ENCODE measurements around the gene GSTK1.

GSTK1 gene

DNA sequence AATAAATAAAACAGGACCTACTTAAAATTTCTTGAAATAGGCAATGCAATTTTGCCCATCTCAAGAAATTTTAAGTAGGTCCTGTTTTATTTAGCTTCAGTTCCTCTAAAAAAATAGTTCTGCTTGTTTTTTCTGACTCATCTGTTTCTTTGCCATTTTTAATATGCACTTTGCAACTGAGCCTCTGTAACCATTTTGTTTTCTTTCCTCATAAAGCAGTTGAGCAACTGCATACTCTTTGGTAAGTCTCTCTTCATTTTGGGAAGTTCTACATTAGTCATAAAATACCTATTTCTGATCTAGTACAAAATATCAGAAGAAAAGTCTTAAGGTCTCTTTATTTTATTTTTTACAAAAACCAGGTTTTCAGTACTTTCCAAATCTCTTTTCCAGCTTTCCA lies 23.4 kb upstream of the GSTK1 start:
- no peak overlapping the region for H4K91ac ChIP-seq (ENCODE audit: low read depth, low read length)
- no peak overlapping the region for H3K14ac ChIP-seq (ENCODE audit: low read length)

DNA sequence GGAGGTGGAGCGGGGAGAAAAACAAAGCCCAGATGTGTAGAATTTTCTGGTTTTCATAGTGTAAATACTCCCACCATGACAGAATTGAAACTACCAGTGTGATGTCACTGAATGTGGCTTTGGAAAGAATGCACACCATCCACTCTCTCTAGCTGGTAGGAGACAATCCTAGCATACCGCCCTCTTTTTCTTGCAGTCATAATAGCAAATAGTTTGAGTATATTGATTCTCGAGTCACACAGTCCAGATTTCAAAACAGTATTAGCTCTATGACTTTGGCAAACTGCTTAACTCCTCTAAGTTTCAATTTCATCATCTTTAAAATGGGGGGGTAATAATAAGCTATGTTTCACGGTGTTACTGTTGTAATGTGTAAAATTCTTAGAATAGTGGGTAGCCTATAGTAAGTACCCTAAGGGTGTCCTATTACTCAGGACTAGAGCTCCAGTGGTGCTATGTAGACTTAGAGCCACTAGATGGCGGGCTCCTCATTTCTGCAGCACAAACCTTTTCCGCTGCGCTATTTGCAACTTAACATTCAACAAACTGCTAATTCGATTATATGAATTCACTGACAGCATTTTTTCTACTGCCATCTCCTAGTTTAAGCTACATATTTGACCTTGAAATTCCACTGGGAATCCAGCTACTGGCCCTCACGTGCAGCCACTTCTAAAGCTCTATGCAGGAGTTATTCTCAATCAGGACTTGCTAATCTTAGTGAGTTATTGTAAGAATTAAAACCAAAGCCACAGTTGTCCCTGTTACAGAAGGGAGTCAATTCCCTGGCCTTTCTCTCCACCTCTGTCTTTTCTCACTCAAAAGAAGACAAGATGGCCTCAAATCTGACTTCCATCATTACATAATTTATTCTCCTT lies 22.7 kb upstream of the GSTK1 start:
- peaks cover 2 to 3% of the 10 kb centered on the region in 2 experiments for H3K4me1 ChIP-seq (ENCODE audit: control insufficient read depth in 1 of 2, insufficient read depth in 2 of 2, low read length in 2 of 2)
- H3K27ac ChIP-seq (ENCODE audit: low read depth, low read length): peak overlapping the region; percentile 17
- H3K23ac ChIP-seq (ENCODE audit: low read length): no peak overlapping the region
- H4K8ac ChIP-seq (ENCODE audit: low read depth, low read length): no peak overlapping the region
- no peak overlapping the region for H2BK120ac ChIP-seq (ENCODE audit: insufficient read depth, low read length, poor library complexity)
- peak overlapping the region; percentile 29 for H3K4me2 ChIP-seq (ENCODE audit: low read length)
- no peak overlapping the region for H4K91ac ChIP-seq (ENCODE audit: low read depth, low read length)
- WGBS (ENCODE audit: extremely low coverage, insufficient coverage, insufficient read length): no CpG with 5 or more reads among the region's 9 CpGs
- no peaks in the 10 kb centered on the region for H3K27me3 ChIP-seq (ENCODE audit: insufficient read depth, low read length)
- H2BK5ac ChIP-seq (ENCODE audit: low read depth, low read length, poor library complexity): no peak overlapping the region
- H3K9ac ChIP-seq (ENCODE audit: low read length): no peak overlapping the region
- no peak overlapping the region for H2BK12ac ChIP-seq (ENCODE audit: low read length)
- no peak overlapping the region for H3K4me3 ChIP-seq (ENCODE audit: low read depth, low read length)
- DNase-seq: peak; percentile 87 to 97
- H3K36me3 ChIP-seq (ENCODE audit: control insufficient read depth in 1 of 2, insufficient read depth in 2 of 2, low read length in 2 of 2): no peaks in the 10 kb centered on the region
- no peak overlapping the region for H2AFZ ChIP-seq (ENCODE audit: insufficient read depth, low read length, poor library complexity)
- no peak overlapping the region for H4K12ac ChIP-seq (ENCODE audit: low read depth, low read length)
- peaks cover 6% of the 10 kb centered on the region for H3K9me3 ChIP-seq (ENCODE audit: insufficient read depth, low read depth, low read length)
- no peak overlapping the region for H2AK5ac ChIP-seq (ENCODE audit: low read length)
- H3K4ac ChIP-seq (ENCODE audit: low read depth, low read length): no peak overlapping the region
- peaks cover 4% of the 10 kb centered on the region for H3K79me1 ChIP-seq (ENCODE audit: low read length)
- no peaks in the 10 kb centered on the region for H3K79me2 ChIP-seq (ENCODE audit: control insufficient read depth, insufficient read depth, low read length, poor library complexity)
- no peak overlapping the region for H3K14ac ChIP-seq (ENCODE audit: low read length)
- no peak overlapping the region for H3K18ac ChIP-seq (ENCODE audit: low read length)

More for the DNA sequence above, 23.4 kb upstream of the GSTK1 start:
- Histone ChIP-seq H3K23ac (ENCODE audit: low read length) (no peak overlapping the region), H3K4me3 (ENCODE audit: low read depth, low read length) (no peak overlapping the region), H4K8ac (ENCODE audit: low read depth, low read length) (no peak overlapping the region), H3K36me3 (ENCODE audit: control insufficient read depth in 1 of 2, insufficient read depth in 2 of 2, low read length in 2 of 2) (no peaks in the 10 kb centered on the region), H3K18ac (ENCODE audit: low read length) (no peak overlapping the region), H2AK5ac (ENCODE audit: low read length) (no peak overlapping the region), H2AFZ (ENCODE audit: insufficient read depth, low read length, poor library complexity) (no peak overlapping the region), H2BK5ac (ENCODE audit: low read depth, low read length, poor library complexity) (no peak overlapping the region), H3K79me2 (ENCODE audit: control insufficient read depth, insufficient read depth, low read length, poor library complexity) (no peaks in the 10 kb centered on the region), H3K79me1 (ENCODE audit: low read length) (peaks cover 3% of the 10 kb centered on the region), H3K9me3 (ENCODE audit: insufficient read depth, low read depth, low read length) (peaks cover 6% of the 10 kb centered on the region), H3K27me3 (ENCODE audit: insufficient read depth, low read length) (no peaks in the 10 kb centered on the region), H3K4me1 (ENCODE audit: control insufficient read depth in 1 of 2, insufficient read depth in 2 of 2, low read length in 2 of 2) (peaks cover 2 to 3% of the 10 kb centered on the region in 2 experiments), H4K12ac (ENCODE audit: low read depth, low read length) (no peak overlapping the region), H2BK12ac (ENCODE audit: low read length) (no peak overlapping the region), H3K27ac (ENCODE audit: low read depth, low read length) (no peak overlapping the region), H3K9ac (ENCODE audit: low read length) (no peak overlapping the region), H2BK120ac (ENCODE audit: insufficient read depth, low read length, poor library complexity) (no peak overlapping the region), H3K4ac (ENCODE audit: low read depth, low read length) (no peak overlapping the region), H3K4me2 (ENCODE audit: low read length) (no peak overlapping the region)
- DNase-seq: peak; percentile 19 to 90

DNA sequence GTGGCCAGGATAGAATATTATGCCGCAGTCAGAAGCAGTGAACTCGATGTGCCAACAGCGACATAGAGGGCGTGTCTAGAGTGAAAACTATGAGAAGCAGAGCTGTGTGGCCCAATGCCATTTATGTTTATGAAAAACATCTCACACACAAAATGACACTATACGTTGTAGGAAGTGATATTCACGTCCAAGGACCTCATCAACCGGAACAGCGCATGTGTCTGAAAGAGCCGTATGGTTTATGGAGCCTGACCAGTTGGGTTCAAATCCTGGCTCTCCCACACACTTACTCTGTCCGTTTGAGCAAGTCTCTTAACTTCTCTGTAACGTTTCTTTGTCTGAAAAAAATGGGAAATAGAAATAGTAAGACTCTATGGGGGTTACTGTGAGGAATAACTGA lies 20.9 kb upstream of the GSTK1 start:
- WGBS (ENCODE audit: extremely low coverage, insufficient coverage, insufficient read length): no CpG with 5 or more reads among the region's 11 CpGs
- no peak overlapping the region for H3K4me3 ChIP-seq (ENCODE audit: low read depth, low read length)
- no peak overlapping the region for H4K12ac ChIP-seq (ENCODE audit: low read depth, low read length)
- no peak for DNase-seq
- peak overlapping the region; percentile 18 for H4K91ac ChIP-seq (ENCODE audit: low read depth, low read length)
- peaks cover 5% of the 10 kb centered on the region for H3K79me1 ChIP-seq (ENCODE audit: low read length)
- H3K27me3 ChIP-seq (ENCODE audit: insufficient read depth, low read length): no peaks in the 10 kb centered on the region
- peaks cover 2 to 3% of the 10 kb centered on the region in 2 experiments for H3K4me1 ChIP-seq (ENCODE audit: control insufficient read depth in 1 of 2, insufficient read depth in 2 of 2, low read length in 2 of 2)
- no peak overlapping the region for H3K4me2 ChIP-seq (ENCODE audit: low read length)
- no peak overlapping the region for H3K23ac ChIP-seq (ENCODE audit: low read length)
- H3K18ac ChIP-seq (ENCODE audit: low read length): no peak overlapping the region
- H4K8ac ChIP-seq (ENCODE audit: low read depth, low read length): no peak overlapping the region
- H2AK5ac ChIP-seq (ENCODE audit: low read length): peak overlapping the region; percentile 29
- no peaks in the 10 kb centered on the region for H3K36me3 ChIP-seq (ENCODE audit: control insufficient read depth in 1 of 2, insufficient read depth in 2 of 2, low read length in 2 of 2)
- H3K79me2 ChIP-seq (ENCODE audit: control insufficient read depth, insufficient read depth, low read length, poor library complexity): no peaks in the 10 kb centered on the region
- peak overlapping the region; percentile 50 for H2BK12ac ChIP-seq (ENCODE audit: low read length)
- H2AFZ ChIP-seq (ENCODE audit: insufficient read depth, low read length, poor library complexity): no peak overlapping the region
- no peak overlapping the region for H3K4ac ChIP-seq (ENCODE audit: low read depth, low read length)
- no peak overlapping the region for H2BK5ac ChIP-seq (ENCODE audit: low read depth, low read length, poor library complexity)
- H3K9me3 ChIP-seq (ENCODE audit: insufficient read depth, low read depth, low read length): peaks cover 6% of the 10 kb centered on the region
- H3K27ac ChIP-seq (ENCODE audit: low read depth, low read length): no peak overlapping the region
- H3K9ac ChIP-seq (ENCODE audit: low read length): no peak overlapping the region
- H3K14ac ChIP-seq (ENCODE audit: low read length): no peak overlapping the region
- no peak overlapping the region for H2BK120ac ChIP-seq (ENCODE audit: insufficient read depth, low read length, poor library complexity)

DNA sequence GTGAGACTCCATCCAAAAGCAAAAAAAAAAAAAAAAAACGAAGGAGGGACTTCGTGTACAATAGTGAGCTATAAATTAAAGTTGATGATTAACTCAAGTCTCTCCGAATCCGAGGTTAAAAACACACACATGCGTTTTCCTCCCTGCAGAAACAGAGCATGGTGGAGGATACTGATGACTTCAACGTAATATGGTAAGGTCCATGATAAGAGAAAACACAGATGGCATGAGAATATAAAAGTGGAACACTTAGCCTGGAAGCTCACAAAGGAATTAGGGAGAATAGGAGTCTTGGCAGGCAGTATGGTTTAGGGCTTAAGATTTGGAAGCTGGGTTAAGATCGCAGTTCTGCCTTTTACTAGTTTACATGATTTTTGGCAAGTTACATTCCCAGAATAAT lies 20.1 kb upstream of the GSTK1 start:
- peaks cover 2 to 3% of the 10 kb centered on the region in 2 experiments for H3K4me1 ChIP-seq (ENCODE audit: control insufficient read depth in 1 of 2, insufficient read depth in 2 of 2, low read length in 2 of 2)
- H3K4me3 ChIP-seq (ENCODE audit: low read depth, low read length): no peak overlapping the region
- H3K9me3 ChIP-seq (ENCODE audit: insufficient read depth, low read depth, low read length): no peaks in the 10 kb centered on the region
- no peak overlapping the region for H3K4ac ChIP-seq (ENCODE audit: low read depth, low read length)
- H2BK120ac ChIP-seq (ENCODE audit: insufficient read depth, low read length, poor library complexity): no peak overlapping the region
- no peak overlapping the region for H4K91ac ChIP-seq (ENCODE audit: low read depth, low read length)
- no peaks in the 10 kb centered on the region for H3K36me3 ChIP-seq (ENCODE audit: control insufficient read depth in 1 of 2, insufficient read depth in 2 of 2, low read length in 2 of 2)
- H3K23ac ChIP-seq (ENCODE audit: low read length): no peak overlapping the region
- H2BK5ac ChIP-seq (ENCODE audit: low read depth, low read length, poor library complexity): no peak overlapping the region
- H3K14ac ChIP-seq (ENCODE audit: low read length): no peak overlapping the region
- no CpG with 5 or more reads among the region's 7 CpGs for WGBS (ENCODE audit: extremely low coverage, insufficient coverage, insufficient read length)
- no peak overlapping the region for H3K9ac ChIP-seq (ENCODE audit: low read length)
- H2AFZ ChIP-seq (ENCODE audit: insufficient read depth, low read length, poor library complexity): no peak overlapping the region
- H4K12ac ChIP-seq (ENCODE audit: low read depth, low read length): no peak overlapping the region
- DNase-seq: no peak
- H3K27ac ChIP-seq (ENCODE audit: low read depth, low read length): no peak overlapping the region
- no peak overlapping the region for H3K18ac ChIP-seq (ENCODE audit: low read length)
- H3K79me2 ChIP-seq (ENCODE audit: control insufficient read depth, insufficient read depth, low read length, poor library complexity): no peaks in the 10 kb centered on the region
- peaks cover 5% of the 10 kb centered on the region for H3K79me1 ChIP-seq (ENCODE audit: low read length)
- no peaks in the 10 kb centered on the region for H3K27me3 ChIP-seq (ENCODE audit: insufficient read depth, low read length)
- no peak overlapping the region for H4K8ac ChIP-seq (ENCODE audit: low read depth, low read length)
- H2AK5ac ChIP-seq (ENCODE audit: low read length): no peak overlapping the region
- H2BK12ac ChIP-seq (ENCODE audit: low read length): no peak overlapping the region
- no peak overlapping the region for H3K4me2 ChIP-seq (ENCODE audit: low read length)
